IMR-90 (cell line): ENCODE results near the gene AP3B1.
A peak's percentile ranks its signal among the peaks of the same experiment; 100 is the strongest.

Experiments used
- BHLHE40 ChIP-seq: fragments of 150-350 bp; IDR thresholded peaks from 2 replicates; pipeline ENCODE4 v1.6.1; 2016; ENCODE audit warnings: mild to moderate bottlenecking, low read depth, low read length
- CTCF ChIP-seq: conservative IDR thresholded peaks from 2 replicates; pipeline ENCODE4 v1.5.1; 2012; ENCODE audit warnings: mild to moderate bottlenecking, low read depth, low read length, improper control_type of control experiment
- ELK1 ChIP-seq: fragments of 150-350 bp; IDR thresholded peaks from 2 replicates; pipeline ENCODE4 v1.6.1; 2016; ENCODE audit warnings: low read depth, mild to moderate bottlenecking, low read length, moderate library complexity, borderline replicate concordance
- FOS ChIP-seq: fragments of 150-350 bp; IDR thresholded peaks from 2 replicates; pipeline ENCODE4 v1.6.1; 2016; ENCODE audit warnings: low read depth, low read length
- MXI1 ChIP-seq: IDR thresholded peaks from 2 replicates; pipeline ENCODE4 v1.6.1; 2012; ENCODE audit warnings: low read depth, mild to moderate bottlenecking, low read length, moderate library complexity, borderline replicate concordance
- NFE2L2 ChIP-seq: fragments of 150-350 bp; IDR thresholded peaks from 2 replicates; pipeline ENCODE4 v1.6.1; 2016; ENCODE audit warnings: low read depth, mild to moderate bottlenecking, low read length
- POLR2A ChIP-seq: IDR thresholded peaks from 2 replicates; pipeline ENCODE4 v1.6.1; 2012; ENCODE audit warnings: mild to moderate bottlenecking, low read depth, low read length
- RAD21 ChIP-seq: IDR thresholded peaks from 2 replicates; pipeline ENCODE4 v1.6.1; 2012; ENCODE audit warnings: low read length, improper control_type of control experiment
- RCOR1 ChIP-seq: IDR thresholded peaks from 2 replicates; pipeline ENCODE4 v1.6.1; 2012; ENCODE audit warnings: mild to moderate bottlenecking, low read length, improper control_type of control experiment; ENCODE audit not compliant: insufficient replicate concordance
- USF2 ChIP-seq: fragments of 150-350 bp; IDR thresholded peaks from 2 replicates; pipeline ENCODE4 v1.6.1; 2017; ENCODE audit warnings: mild to moderate bottlenecking, antibody characterized with exemption, low read length, low read depth

- no peak for TF ChIP-seq ELK1
- peak; percentile 18; the same call in 1 of the 2 replicates for TF ChIP-seq CTCF
- no peak for TF ChIP-seq BHLHE40
- TF ChIP-seq FOS: 0 out of 2 replicates have a peak, but pooled peaks have one; percentile 24
- no peak for TF ChIP-seq RCOR1
- no peak for TF ChIP-seq POLR2A
- no peak for TF ChIP-seq MXI1
- TF ChIP-seq RAD21: 0 out of 2 replicates have a peak, but pooled peaks have one; percentile 22
- 0 out of 2 replicates have a peak, but pooled peaks have one; percentile 35 for TF ChIP-seq USF2
- no peak for TF ChIP-seq NFE2L2
These were observed 284.5 kb downstream of the AP3B1 start for GRCh38 chr5:78009937-78010527.
